Measurements from ENCODE around the gene PLCG1. TPM values are rescaled to one million over a fixed set of nuclear protein-coding genes. Genes with fewer than 3 reads are reported as not detected.

PLCG1 gene
- total and polyA plus RNA-seq, 10 donors = 28.0 to 144 (median 117) TPM

DNA sequence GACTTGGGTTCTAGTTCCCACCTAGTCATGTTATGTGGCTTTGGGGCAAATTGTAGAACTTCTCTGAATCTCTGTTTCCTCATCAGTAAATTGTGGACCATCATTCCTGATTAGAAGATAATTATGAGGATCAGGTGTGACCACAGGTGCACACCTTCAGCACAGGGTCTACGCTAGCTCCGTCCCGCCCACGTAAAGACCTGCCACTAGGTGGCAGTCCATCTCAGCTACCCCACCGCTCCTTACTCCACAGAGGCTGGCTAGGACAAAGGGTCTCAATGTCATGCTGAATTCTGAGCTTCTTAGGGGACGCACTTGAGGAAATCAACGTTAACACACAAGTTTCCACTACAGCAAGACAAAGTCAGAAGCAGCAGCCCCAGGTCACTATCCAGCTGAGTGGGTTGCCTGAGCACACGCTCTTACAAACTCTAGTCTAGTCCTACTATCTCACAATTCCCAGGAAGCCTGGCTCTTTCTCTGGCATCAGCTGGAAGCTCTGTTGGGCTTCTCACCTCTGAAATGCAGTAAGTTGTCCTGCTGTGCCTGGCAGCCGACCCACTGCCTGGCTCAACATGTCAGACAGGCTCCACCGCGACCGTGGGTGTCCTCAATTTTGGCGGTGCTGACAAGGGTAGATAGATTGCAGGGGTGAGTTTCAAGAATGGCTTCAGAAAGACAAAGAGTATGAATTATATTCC is 2.0 kb upstream of the PLCG1 start:
- Histone ChIP-seq H3K27me3 (replicated peaks in 1 of 7) (peaks cover 0 to 12% (median 0%) of the 10 kb centered on the region in 7 donors), H3K9me3 (no peaks in the 10 kb centered on the region), H3K27ac (no peak overlapping the region), H3K36me3 (no peaks in the 10 kb centered on the region), H3K4me1 (peaks cover 15 to 50% (median 38%) of the 10 kb centered on the region in 6 donors), H3K4me3 (no peak overlapping the region)
- peak; percentile 87 for DNase-seq
- intact Hi-C loops (cut with DNase I; ENCODE audit: low total_unique reads) = no loop called here
- WGBS, 5 donors = 45 to 54% (median 50%) methylated on average over 13 of the region's 13 CpGs
- TF ChIP-seq POLR2A (IDR thresholded peaks at IDR 0.05) (no peak), POLR2AphosphoS5 (IDR thresholded peaks at IDR 0.05) (no peak)
- TF ChIP-seq, protein P1, sequence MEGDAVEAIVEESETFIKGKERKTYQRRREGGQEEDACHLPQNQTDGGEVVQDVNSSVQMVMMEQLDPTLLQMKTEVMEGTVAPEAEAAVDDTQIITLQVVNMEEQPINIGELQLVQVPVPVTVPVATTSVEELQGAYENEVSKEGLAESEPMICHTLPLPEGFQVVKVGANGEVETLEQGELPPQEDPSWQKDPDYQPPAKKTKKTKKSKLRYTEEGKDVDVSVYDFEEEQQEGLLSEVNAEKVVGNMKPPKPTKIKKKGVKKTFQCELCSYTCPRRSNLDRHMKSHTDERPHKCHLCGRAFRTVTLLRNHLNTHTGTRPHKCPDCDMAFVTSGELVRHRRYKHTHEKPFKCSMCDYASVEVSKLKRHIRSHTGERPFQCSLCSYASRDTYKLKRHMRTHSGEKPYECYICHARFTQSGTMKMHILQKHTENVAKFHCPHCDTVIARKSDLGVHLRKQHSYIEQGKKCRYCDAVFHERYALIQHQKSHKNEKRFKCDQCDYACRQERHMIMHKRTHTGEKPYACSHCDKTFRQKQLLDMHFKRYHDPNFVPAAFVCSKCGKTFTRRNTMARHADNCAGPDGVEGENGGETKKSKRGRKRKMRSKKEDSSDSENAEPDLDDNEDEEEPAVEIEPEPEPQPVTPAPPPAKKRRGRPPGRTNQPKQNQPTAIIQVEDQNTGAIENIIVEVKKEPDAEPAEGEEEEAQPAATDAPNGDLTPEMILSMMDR (IDR thresholded peaks at IDR 0.05 in 8 of 11, conservative IDR thresholded peaks at IDR 0.05 in 3 of 11) = peak; percentile 64 to 86 (median 76)

DNA sequence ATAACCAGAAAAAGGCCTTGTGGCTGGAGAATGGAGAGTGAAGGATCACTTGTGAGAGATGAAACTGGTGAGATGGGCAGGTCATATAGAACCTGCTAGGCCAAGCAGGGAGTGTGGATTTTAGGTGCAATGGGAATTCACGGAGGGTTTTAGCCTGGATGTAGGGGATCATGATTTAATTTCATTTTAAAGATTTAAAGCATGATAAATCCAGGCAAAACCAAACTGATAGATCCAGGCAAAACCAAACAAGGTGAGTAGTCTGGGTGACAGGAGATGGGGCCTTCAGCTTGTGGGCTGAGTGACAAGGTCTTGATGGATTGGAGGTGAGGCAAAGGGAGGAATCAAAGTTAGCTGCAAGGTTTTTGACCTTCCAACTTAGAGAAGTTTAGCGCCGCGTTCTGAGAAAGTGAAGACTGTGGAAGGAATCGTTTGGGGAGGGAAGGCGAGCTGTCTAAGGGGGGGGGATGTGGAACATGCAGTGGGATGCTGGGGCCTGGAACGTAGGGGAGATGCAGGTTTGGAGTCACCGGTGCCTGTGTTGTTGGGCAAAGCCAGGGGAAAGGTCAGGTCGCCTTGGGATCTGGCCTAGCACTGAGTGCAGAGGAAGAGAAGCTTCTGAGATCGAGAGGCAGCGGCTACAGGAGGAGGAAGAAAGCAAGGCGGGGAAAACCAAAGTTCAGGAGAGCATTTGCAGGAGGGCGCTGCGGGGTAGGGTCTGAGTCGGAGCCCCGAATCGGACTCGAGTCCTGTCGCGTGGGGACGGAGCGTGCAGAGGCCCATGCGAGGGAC is 1.3 kb upstream of the PLCG1 start:
- peaks cover 15 to 57% (median 45%) of the 10 kb centered on the region in 6 donors for H3K4me1 ChIP-seq
- H3K9me3 ChIP-seq = no peaks in the 10 kb centered on the region
- TF ChIP-seq POLR2AphosphoS5 (IDR thresholded peaks at IDR 0.05) (no peak), POLR2A (IDR thresholded peaks at IDR 0.05) (no peak)
- TF ChIP-seq, protein P1 (IDR thresholded peaks at IDR 0.05 in 8 of 11, conservative IDR thresholded peaks at IDR 0.05 in 3 of 11) = no peak
- peak overlapping the region; percentile 89 to 98 (median 95) for H3K4me3 ChIP-seq
- intact Hi-C loops (cut with DNase I; ENCODE audit: low total_unique reads) = no loop called here
- H3K36me3 ChIP-seq = no peaks in the 10 kb centered on the region
- peaks cover 0 to 12% (median 0%) of the 10 kb centered on the region in 7 donors for H3K27me3 ChIP-seq (replicated peaks in 1 of 7)
- H3K27ac ChIP-seq = peak overlapping the region; percentile 90 to 98 (median 95)
- 33 to 49% (median 35%) methylated on average over 16 to 23 of the region's 23 CpGs for WGBS, 5 donors
- DNase-seq = no peak

DNA sequence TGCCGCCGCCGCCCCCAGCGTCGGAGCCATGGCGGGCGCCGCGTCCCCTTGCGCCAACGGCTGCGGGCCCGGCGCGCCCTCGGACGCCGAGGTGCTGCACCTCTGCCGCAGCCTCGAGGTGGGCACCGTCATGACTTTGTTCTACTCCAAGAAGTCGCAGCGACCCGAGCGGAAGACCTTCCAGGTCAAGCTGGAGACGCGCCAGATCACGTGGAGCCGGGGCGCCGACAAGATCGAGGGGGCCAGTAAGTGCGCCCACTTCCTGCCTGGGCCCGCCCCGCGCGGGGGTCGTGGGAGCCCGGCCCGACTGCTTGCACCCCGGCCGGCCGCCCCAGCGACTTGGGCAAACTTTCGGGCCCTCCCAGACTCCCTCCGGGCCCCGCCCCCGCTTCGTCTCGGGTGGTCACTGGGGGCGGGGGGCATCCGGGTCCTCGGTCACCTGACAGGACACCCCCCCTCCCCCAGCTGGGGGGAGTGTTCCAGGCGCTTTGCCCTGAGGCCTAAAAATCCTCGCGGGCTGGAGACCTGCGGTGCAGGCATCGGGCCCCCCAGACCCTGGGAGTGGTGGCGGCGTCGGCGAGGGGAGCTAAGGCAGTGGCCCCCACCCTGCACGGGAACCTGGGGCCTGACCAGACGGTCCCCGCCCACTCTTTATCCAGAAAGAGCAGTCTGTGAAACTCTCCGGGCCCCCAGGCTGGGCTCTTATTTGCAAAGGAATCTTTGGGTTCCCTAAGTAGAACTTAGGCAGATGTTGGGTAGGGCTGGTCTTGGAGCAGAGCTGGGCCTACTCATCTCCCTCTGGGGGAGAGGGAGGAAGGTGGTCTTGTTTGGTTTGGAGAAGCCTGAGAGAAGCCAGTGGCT is 501 bp downstream of the PLCG1 start:
- Histone ChIP-seq H3K9me3 (no peaks in the 10 kb centered on the region), H3K36me3 (no peaks in the 10 kb centered on the region), H3K4me3 (peak overlapping the region; percentile 89 to 98 (median 95)), H3K4me1 (peaks cover 29 to 75% (median 63%) of the 10 kb centered on the region in 6 donors), H3K27me3 (replicated peaks in 1 of 7) (peaks cover 0 to 12% (median 0%) of the 10 kb centered on the region in 7 donors), H3K27ac (peak overlapping the region; percentile 90 to 98 (median 95))
- TF ChIP-seq, protein P1 (IDR thresholded peaks at IDR 0.05 in 8 of 11, conservative IDR thresholded peaks at IDR 0.05 in 3 of 11) = no peak
- TF ChIP-seq POLR2A (IDR thresholded peaks at IDR 0.05) = no peak
- peak; percentile 44 to 83 (median 70) for TF ChIP-seq POLR2AphosphoS5 (IDR thresholded peaks at IDR 0.05)
- DNase-seq = peak; percentile 94
- intact Hi-C loops (cut with DNase I; ENCODE audit: low total_unique reads) = no loop called here
- 1 to 5% (median 2%) methylated on average over 8 to 66 of the region's 66 CpGs for WGBS, 5 donors
